ENCODE measurements around the gene BORCS5. TPM values are rescaled to one million over a fixed set of nuclear protein-coding genes. Genes with fewer than 3 reads are reported as not detected.

The BORCS5 gene
- total RNA-seq, 1 experiment from 2014 or later = 13.9 TPM

DNA sequence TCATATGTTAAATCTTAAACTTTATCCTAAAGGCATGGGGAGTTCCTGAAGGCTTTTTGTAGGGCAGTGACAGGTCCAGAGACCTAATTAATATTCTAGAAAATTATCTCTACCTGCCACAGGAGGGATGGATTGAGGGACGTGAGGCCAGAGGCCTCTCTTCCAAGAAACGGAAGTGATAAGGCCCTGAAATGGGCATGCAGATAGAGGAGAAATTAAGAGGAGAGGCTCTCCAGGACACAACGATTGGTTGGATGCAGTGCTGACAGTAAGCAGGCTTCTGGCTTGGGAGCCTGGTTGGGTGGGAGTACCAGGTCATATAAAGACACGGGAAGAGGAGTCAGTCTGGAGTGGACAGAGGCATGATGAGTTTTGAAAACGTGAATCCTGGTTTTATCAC lies 3.1 kb upstream of the BORCS5 start:
- H3K14ac ChIP-seq (ENCODE audit: insufficient read depth, low read length) = no peak overlapping the region
- no peak overlapping the region for H3K56ac ChIP-seq (ENCODE audit: insufficient read length, low read depth, low read length)
- H3K27ac ChIP-seq (ENCODE audit: insufficient read length, low read depth, low read length) = no peak overlapping the region
- H3K79me2 ChIP-seq (ENCODE audit: insufficient read depth, low read length) = 0 out of 2 replicates have a peak, but pooled peaks cover under 1% of the 10 kb centered on the region
- peaks cover 10% of the 10 kb centered on the region for H3K23me2 ChIP-seq (ENCODE audit: insufficient read length, low read depth, low read length, poor library complexity, severe bottlenecking)
- no CpG with 5 or more reads among the region's 5 CpGs for whole genome bisulfite sequencing (ENCODE audit: extremely low coverage, insufficient read length, low lambda C conversion rate)
- H3K9me3 ChIP-seq (ENCODE audit: control insufficient read depth, low read depth, low read length) = no peaks in the 10 kb centered on the region
- no peak overlapping the region for H4K91ac ChIP-seq (ENCODE audit: insufficient read length, low read depth, low read length)
- Mint-ChIP-seq H3K4me3 (no peak overlapping the region), H3K27ac (peak overlapping the region; percentile 15 to 54 (median 43); a peak in 5 of 7 replicates), H3K36me3 (ENCODE audit: insufficient read depth in 1 of 3, low read depth in 3 of 3) (no peaks in the 10 kb centered on the region; a peak in 1 of 7 replicates), H3K9me3 (no peaks in the 10 kb centered on the region; a peak in 1 of 5 replicates), H3K27me3 (ENCODE audit: low read depth) (no peaks in the 10 kb centered on the region), H3K4me1 (peaks cover 40 to 50% of the 10 kb centered on the region in 2 experiments)
- no peak overlapping the region for H3T11ph ChIP-seq (ENCODE audit: low read length)
- H3K4ac ChIP-seq (ENCODE audit: low read depth, low read length) = no peak overlapping the region
- TF ChIP-seq CTCF (conservative IDR thresholded peaks at IDR 0.05) = no peak
- H3K79me1 ChIP-seq (ENCODE audit: insufficient read depth, low read depth, low read length, poor library complexity, severe bottlenecking) = no peaks in the 10 kb centered on the region
- H4K8ac ChIP-seq (replicated peaks; ENCODE audit: insufficient read length, low read depth, low read length) = no peak overlapping the region
- no peaks in the 10 kb centered on the region for H3K27me3 ChIP-seq (ENCODE audit: insufficient read depth, low read length)
- H3K9ac ChIP-seq (ENCODE audit: extremely low read depth, insufficient read length, low read length) = no peak overlapping the region
- no peak overlapping the region for H2AK5ac ChIP-seq (ENCODE audit: insufficient read length, low read length)
- H2AFZ ChIP-seq (ENCODE audit: low read length) = no peak overlapping the region
- H3K4me1 ChIP-seq (ENCODE audit: insufficient read depth, low read length) = no peaks in the 10 kb centered on the region
- no peaks in the 10 kb centered on the region for H4K20me1 ChIP-seq (ENCODE audit: control insufficient read depth, insufficient read depth, insufficient read length)
- H3K23ac ChIP-seq (ENCODE audit: insufficient read length, low read depth, low read length) = no peak overlapping the region
- H3K4me2 ChIP-seq (ENCODE audit: insufficient read depth, insufficient read length, low read length) = no peak overlapping the region
- no peak overlapping the region for H4K5ac ChIP-seq (ENCODE audit: insufficient read length, low read depth, low read length)
- DNase-seq = no peak
- H2BK20ac ChIP-seq (ENCODE audit: low read depth, low read length, poor library complexity, severe bottlenecking) = no peak overlapping the region
- H2BK5ac ChIP-seq (ENCODE audit: insufficient read length, low read length) = no peak overlapping the region
- no peak overlapping the region for H2BK12ac ChIP-seq (ENCODE audit: insufficient read length, low read depth, low read length)
- no peak overlapping the region for H2BK15ac ChIP-seq (ENCODE audit: low read depth, low read length)
- no peak overlapping the region for H3K18ac ChIP-seq (ENCODE audit: insufficient read length, low read depth, low read length)
- H2BK120ac ChIP-seq (ENCODE audit: low read depth, low read length, poor library complexity, severe bottlenecking) = no peak overlapping the region

Data from H9 (cell line).